IMR-90 (cell line): ENCODE measurements around the gene NSF. TPM values are rescaled to one million over a fixed set of nuclear protein-coding genes. Genes with fewer than 3 reads are reported as not detected.
A peak's percentile ranks its signal among the peaks of the same experiment; 100 is the strongest.

Source experiments
- ATAC-seq: fragments of 200-7000 bp; cut with Tn5 transposase; 2 replicates; pipeline ENCODE4 v1.9.1; 2020; ENCODE audit warnings: low read depth, mild to moderate bottlenecking, moderate library complexity
- BruUV-seq: library from RNA; stranded (reverse); fragments of 400-500 nt; replicated peaks from 2 replicates; lab custom pipeline; 2021; lab: Mats Ljungman, UMichigan
- CTCF ChIA-PET: fragments of 300-600 bp; formaldehyde crosslinking; extraction: SDS; loops from one replicate; lab custom pipeline; 2021; ENCODE audit warnings: antibody characterized with exemption; lab: Yijun Ruan, JAX
- POLR2A ChIA-PET: fragments of 300-600 bp; sonication (Branson Sonifier 250); formaldehyde crosslinking; loops from one replicate; lab custom pipeline; 2022; ENCODE audit warnings: antibody characterized with exemption; ENCODE audit not compliant: unreplicated experiment; lab: Charles Lee
- DNase-seq: peaks from one replicate; pipeline ENCODE4 v3.0.0; 2013
- H2AFZ ChIP-seq: replicated peaks from 2 replicates; pipeline ENCODE3; 2013; ENCODE audit warnings: low read length, mild to moderate bottlenecking; ENCODE audit not compliant: poor library complexity
- H2AK5ac ChIP-seq: 2 replicates; pipeline ENCODE4 v1.6.1; 2013; ENCODE audit warnings: low read depth, low read length, inconsistent platforms
- H2AK9ac ChIP-seq: replicated peaks from 2 replicates; pipeline ENCODE3; 2013; ENCODE audit warnings: mild to moderate bottlenecking, low read depth, low read length, moderate library complexity; ENCODE audit not compliant: poor library complexity
- H2BK120ac ChIP-seq: 2 replicates; pipeline ENCODE4 v1.6.1; 2013; ENCODE audit warnings: low read depth, low read length, inconsistent platforms
- H2BK15ac ChIP-seq: 3 replicates; pipeline ENCODE4 v1.6.1; 2013; ENCODE audit warnings: low read depth, low read length, inconsistent platforms
- H2BK20ac ChIP-seq: 2 replicates; pipeline ENCODE4 v1.6.1; 2013; ENCODE audit warnings: low read depth, mild to moderate bottlenecking, inconsistent platforms, low read length, moderate library complexity
- H2BK5ac ChIP-seq: 2 replicates; pipeline ENCODE4 v1.6.1; 2013; ENCODE audit warnings: mild to moderate bottlenecking, low read depth, low read length, inconsistent platforms; ENCODE audit not compliant: poor library complexity, severe bottlenecking
- H3K14ac ChIP-seq: replicated peaks from 2 replicates; pipeline ENCODE4 v1.6.1; 2013; ENCODE audit warnings: low read depth, low read length, inconsistent platforms
- H3K18ac ChIP-seq: 2 replicates; pipeline ENCODE4 v1.6.1; 2013; ENCODE audit warnings: low read depth, low read length, control low read depth
- H3K23ac ChIP-seq: 2 replicates; pipeline ENCODE4 v1.6.1; 2013; ENCODE audit warnings: low read depth, low read length, inconsistent platforms
- H3K27ac ChIP-seq: 2 replicates; pipeline ENCODE4 v1.5.1; 2013; ENCODE audit warnings: mild to moderate bottlenecking, control low read depth, low read length; ENCODE audit not compliant: insufficient read depth
- H3K27me3 ChIP-seq: 2 replicates; pipeline ENCODE4 v1.6.1; 2013; ENCODE audit warnings: low read length; ENCODE audit not compliant: control insufficient read depth, insufficient read depth
- H3K36me3 ChIP-seq: 2 replicates; pipeline ENCODE4 v1.6.1; 2013; ENCODE audit warnings: low read length, mixed read lengths; ENCODE audit not compliant: control insufficient read depth, insufficient read depth
- H3K4ac ChIP-seq: 2 replicates; pipeline ENCODE4 v1.6.1; 2013; ENCODE audit warnings: low read depth, low read length, inconsistent platforms
- H3K4me1 ChIP-seq: 2 replicates; pipeline ENCODE4 v1.6.1; 2013; ENCODE audit warnings: low read length, mixed read lengths; ENCODE audit not compliant: control insufficient read depth, insufficient read depth
- H3K4me2 ChIP-seq: 2 replicates; pipeline ENCODE4 v1.6.1; 2013; ENCODE audit warnings: low read depth, mild to moderate bottlenecking, control low read depth, low read length, moderate library complexity
- H3K4me3 ChIP-seq: 2 replicates; pipeline ENCODE4 v1.5.1; 2013; ENCODE audit warnings: low read depth, mild to moderate bottlenecking, control low read depth, low read length, moderate library complexity; ENCODE audit not compliant: insufficient read depth
- H3K56ac ChIP-seq: 2 replicates; pipeline ENCODE4 v1.6.1; 2013; ENCODE audit warnings: low read length, inconsistent platforms; ENCODE audit not compliant: insufficient read depth; ENCODE audit errors: extremely low read depth
- H3K79me1 ChIP-seq, 2 experiments: 2 replicates each; pipeline ENCODE4 v1.6.1; 2013; ENCODE audit warnings: low read length in 2 of 2, inconsistent platforms in 1 of 2, low read depth in 1 of 2
- H3K9ac ChIP-seq: 2 replicates; pipeline ENCODE4 v1.6.1; 2013; ENCODE audit warnings: low read depth, low read length, control low read depth
- H3K9me1 ChIP-seq: 2 replicates; pipeline ENCODE4 v1.6.1; 2013; ENCODE audit warnings: low read length, inconsistent platforms; ENCODE audit not compliant: insufficient read depth
- H3K9me3 ChIP-seq: 2 replicates; pipeline ENCODE4 v1.6.1; 2013; ENCODE audit warnings: low read length; ENCODE audit not compliant: control insufficient read depth, insufficient read depth
- H4K20me1 ChIP-seq: 2 replicates; pipeline ENCODE4 v1.6.1; 2013; ENCODE audit warnings: low read length, inconsistent platforms; ENCODE audit not compliant: insufficient read depth
- H4K5ac ChIP-seq: 2 replicates; pipeline ENCODE4 v1.6.1; 2013; ENCODE audit warnings: mild to moderate bottlenecking, low read depth, low read length, control low read depth
- H4K8ac ChIP-seq, 2 experiments: 2 replicates each; pipeline ENCODE4 v1.6.1; 2013; ENCODE audit warnings: low read depth in 2 of 2, low read length in 2 of 2, control low read depth in 1 of 2, inconsistent platforms in 1 of 2
- H4K91ac ChIP-seq: 2 replicates; pipeline ENCODE4 v1.6.1; 2013; ENCODE audit warnings: low read depth, low read length, inconsistent platforms; ENCODE audit not compliant: insufficient read depth
- CEBPB ChIP-seq: IDR thresholded peaks from 2 replicates; pipeline ENCODE4 v1.6.1; 2012; ENCODE audit warnings: low read depth, low read length, improper control_type of control experiment
- FOS ChIP-seq: fragments of 150-350 bp; IDR thresholded peaks from 2 replicates; pipeline ENCODE4 v1.6.1; 2016; ENCODE audit warnings: low read depth, low read length
- MAZ ChIP-seq: IDR thresholded peaks from 2 replicates; pipeline ENCODE4 v1.6.1; 2012; ENCODE audit warnings: low read depth, mild to moderate bottlenecking, low read length, improper control_type of control experiment, moderate library complexity, borderline replicate concordance
- NFE2L2 ChIP-seq: fragments of 150-350 bp; IDR thresholded peaks from 2 replicates; pipeline ENCODE4 v1.6.1; 2016; ENCODE audit warnings: low read depth, mild to moderate bottlenecking, low read length
- RAD21 ChIP-seq: IDR thresholded peaks from 2 replicates; pipeline ENCODE4 v1.6.1; 2012; ENCODE audit warnings: low read length, improper control_type of control experiment
- RCOR1 ChIP-seq: IDR thresholded peaks from 2 replicates; pipeline ENCODE4 v1.6.1; 2012; ENCODE audit warnings: mild to moderate bottlenecking, low read length, improper control_type of control experiment; ENCODE audit not compliant: insufficient replicate concordance
- RFX5 ChIP-seq: IDR thresholded peaks from 2 replicates; pipeline ENCODE4 v1.8.0; 2012; ENCODE audit warnings: low read depth, mild to moderate bottlenecking, low read length, moderate library complexity
- WGBS, 2 experiments: methylation state at CpG; one replicate each; pipeline versions ENCODE4 v1.1.5 to v1.1.7; 2013; ENCODE audit warnings: missing lambda C conversion rate in 2 of 2; ENCODE audit not compliant: insufficient read length in 1 of 2; ENCODE audit errors: extremely low coverage in 2 of 2; 5-methylcytosine and 5-hydroxymethylcytosine counted together
- dilution Hi-C: fragments of 300-500 bp; cut with HindIII; formaldehyde crosslinking; loops from one replicate; pipeline ENCODE4 v1.14.3; 2018; ENCODE audit warnings: low sequenced_read_pairs; ENCODE audit not compliant: unreplicated experiment
- in situ Hi-C: fragments of 300-500 bp; cut with MboI; formaldehyde crosslinking; loops from 3 replicates; pipeline ENCODE4 v1.14.3; 2019; ENCODE audit warnings: low sequenced_read_pairs, inconsistent platforms, mixed read lengths
- intact Hi-C: fragments of 100-400 bp; cut with micrococcal nuclease; formaldehyde crosslinking; loops from 2 replicates; pipeline ENCODE4 v1.10.0; 2022
- polyA plus RNA-seq, 3 experiments: library from polyadenylated mRNA; depleted of rRNA; stranded (reverse); fragments of >200 nt; gene quantifications; 2 replicates each; pipeline ENCODE4 v1.2.3, GENCODE V29; 2012; ENCODE audit warnings: low replicate concordance in 1 of 3
- total RNA-seq: library from RNA; depleted of rRNA; stranded (reverse); fragments of >200 nt; gene quantifications from 2 replicates; pipeline ENCODE4 v1.2.3, GENCODE V29; 2012
- TF ChIP-seq, protein P1 (sequence below): fragments of 150-350 bp; IDR thresholded peaks from 2 replicates; pipeline ENCODE4 v1.6.1; 2016; ENCODE audit warnings: low read depth, mild to moderate bottlenecking, low read length, moderate library complexity, borderline replicate concordance

NSF gene
- total and polyA plus RNA-seq, 2 of the 4 experiments (the other 2 are of a cell fraction): 38.9 to 110 TPM

- Histone ChIP-seq H3K23ac (peak overlapping the region; percentile 27; the same call in 1 of the 2 replicates), H3K36me3 (0 out of 2 replicates have a peak, but pooled peaks cover 1% of the 10 kb centered on the region), H2BK15ac (peak overlapping the region; percentile 58; the same call in 2 of the 3 replicates), H2BK20ac (peak overlapping the region; percentile 74), H2AK5ac (peak overlapping the region; percentile 83), H2BK120ac (peak overlapping the region; percentile 72), H4K5ac (no peak overlapping the region), H3K9me3 (no peaks in the 10 kb centered on the region), H4K8ac (peak overlapping the region; percentile 9 to 51; a peak in 3 of 4 replicates), H2BK5ac (peak overlapping the region; percentile 72), H3K56ac (no peak overlapping the region), H3K9ac (no peak overlapping the region), H3K4ac (peak overlapping the region; percentile 65), H3K27me3 (no peaks in the 10 kb centered on the region), H3K79me1 (peaks cover 0 to 12% of the 10 kb centered on the region in 2 experiments; a peak in 1 of 4 replicates), H2AFZ (peak overlapping the region; percentile 81), H3K9me1 (peaks cover 24% of the 10 kb centered on the region), H3K27ac (peak overlapping the region; percentile 2; the same call in 1 of the 2 replicates), H4K20me1 (no peaks in the 10 kb centered on the region), H2AK9ac (peak overlapping the region; percentile 95), H4K91ac (peak overlapping the region; percentile 39; the same call in 1 of the 2 replicates), H3K4me1 (peaks cover 14% of the 10 kb centered on the region), H3K4me3 (no peak overlapping the region), H3K4me2 (no peak overlapping the region), H3K14ac (peak overlapping the region; percentile 62), H3K18ac (no peak overlapping the region; the same call in 1 of the 2 replicates)
- CTCF ChIA-PET: interaction anchor here (1.4 kb wide), 1 partner anchor 13 kb away, joined by 3 read pairs; no protein-coding TSS in a partner anchor
- ATAC-seq (no peak), DNase-seq (no peak)
- WGBS, 2 experiments: no CpG with 5 or more reads among the region's 12 CpGs
- POLR2A ChIA-PET: no interaction called here
- TF ChIP-seq NFE2L2: no peak
- no peak for TF ChIP-seq CEBPB
- TF ChIP-seq FOS: no peak
- no peak for TF ChIP-seq RFX5
- TF ChIP-seq MAZ: no peak
- no peak for TF ChIP-seq RCOR1
- TF ChIP-seq, protein P1, sequence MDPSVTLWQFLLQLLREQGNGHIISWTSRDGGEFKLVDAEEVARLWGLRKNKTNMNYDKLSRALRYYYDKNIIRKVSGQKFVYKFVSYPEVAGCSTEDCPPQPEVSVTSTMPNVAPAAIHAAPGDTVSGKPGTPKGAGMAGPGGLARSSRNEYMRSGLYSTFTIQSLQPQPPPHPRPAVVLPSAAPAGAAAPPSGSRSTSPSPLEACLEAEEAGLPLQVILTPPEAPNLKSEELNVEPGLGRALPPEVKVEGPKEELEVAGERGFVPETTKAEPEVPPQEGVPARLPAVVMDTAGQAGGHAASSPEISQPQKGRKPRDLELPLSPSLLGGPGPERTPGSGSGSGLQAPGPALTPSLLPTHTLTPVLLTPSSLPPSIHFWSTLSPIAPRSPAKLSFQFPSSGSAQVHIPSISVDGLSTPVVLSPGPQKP: no peak
- no peak for TF ChIP-seq RAD21
- in situ Hi-C loops (no loop called here), dilution Hi-C loops (no loop called here), intact Hi-C loops (no loop called here)
- no TSS peak for BruUV-seq
Measured at GRCh38 chr17:46764000-46764708, 173.7 kb downstream of the NSF start.
